OCI-LY1 (cell line): ENCODE data around the gene AGPS.

Experiments
- H2AFZ ChIP-seq: fragments of 200-600 bp; sonication (generic), shearing (Covaris generic); 2 replicates; pipeline ENCODE4 v1.6.0; 2014; ENCODE audit warnings: antibody characterized with exemption, mild to moderate bottlenecking, low read length
- H3F3A ChIP-seq: fragments of 200-600 bp; sonication (generic), shearing (Covaris generic); 2 replicates; pipeline ENCODE4 v1.6.0; 2014; ENCODE audit warnings: mild to moderate bottlenecking, antibody characterized with exemption, low read length, moderate library complexity; ENCODE audit not compliant: insufficient read depth
- H3K27ac ChIP-seq: fragments of 200-600 bp; sonication (generic); 2 replicates; pipeline ENCODE4 v1.5.1; 2014; ENCODE audit warnings: low read length, mixed run types, mild to moderate bottlenecking, low read depth; ENCODE audit not compliant: poor library complexity, severe bottlenecking
- H3K27me3 ChIP-seq: fragments of 200-600 bp; sonication (generic); 2 replicates; pipeline ENCODE4 v1.6.0; 2014; ENCODE audit warnings: antibody characterized with exemption, mild to moderate bottlenecking, low read length, moderate library complexity; ENCODE audit not compliant: insufficient read depth
- H3K36me3 ChIP-seq: fragments of 200-600 bp; sonication (generic); 2 replicates; pipeline ENCODE4 v1.6.1; 2014; ENCODE audit warnings: mild to moderate bottlenecking, antibody characterized with exemption, low read length, moderate library complexity, mixed read lengths; ENCODE audit not compliant: insufficient read depth
- H3K4me1 ChIP-seq: fragments of 200-600 bp; sonication (generic); 2 replicates; pipeline ENCODE4 v1.5.1; 2014; ENCODE audit warnings: mild to moderate bottlenecking, low read length, moderate library complexity; ENCODE audit not compliant: insufficient read depth, severe bottlenecking
- H3K4me2 ChIP-seq: fragments of 200-600 bp; sonication (generic), shearing (Covaris generic); 2 replicates; pipeline ENCODE4 v1.6.1; 2014; ENCODE audit warnings: low read length
- H3K4me3 ChIP-seq: fragments of 200-600 bp; sonication (generic); 2 replicates; pipeline ENCODE4 v1.5.1; 2014; ENCODE audit warnings: low read length, low read depth, mild to moderate bottlenecking, mixed read lengths; ENCODE audit not compliant: poor library complexity, severe bottlenecking
- H3K79me2 ChIP-seq: fragments of 200-600 bp; shearing (Covaris generic); 2 replicates; pipeline ENCODE4 v1.6.1; 2016; ENCODE audit warnings: mixed run types, low read length, mixed read lengths; ENCODE audit not compliant: insufficient read depth
- H3K9ac ChIP-seq: fragments of 200-600 bp; sonication (generic), shearing (Covaris generic); 2 replicates; pipeline ENCODE4 v1.6.1; 2014; ENCODE audit warnings: mild to moderate bottlenecking, low read length, mixed read lengths
- H3K9me2 ChIP-seq: fragments of 200-600 bp; sonication (generic), shearing (Covaris generic); 2 replicates; pipeline ENCODE4 v1.6.1; 2014; ENCODE audit warnings: low read depth, mild to moderate bottlenecking, low read length, mixed read lengths
- H3K9me3 ChIP-seq: fragments of 200-600 bp; shearing (Covaris generic); 2 replicates; pipeline ENCODE4 v1.6.1; 2014; ENCODE audit warnings: low read length, mixed read lengths
- H4K20me1 ChIP-seq: fragments of 200-600 bp; sonication (generic), shearing (Covaris generic); 2 replicates; pipeline ENCODE4 v1.6.0; 2016; ENCODE audit warnings: mild to moderate bottlenecking, low read length; ENCODE audit not compliant: insufficient read depth
- CTCF ChIP-seq: fragments of 200-600 bp; sonication (generic), shearing (Covaris generic); IDR thresholded peaks from 2 replicates; pipeline ENCODE4 v1.5.1; 2017; ENCODE audit warnings: mild to moderate bottlenecking, antibody characterized with exemption, low read length, moderate library complexity, mixed read lengths
- EZH2 ChIP-seq: fragments of 200-600 bp; sonication (generic), shearing (Covaris generic); IDR thresholded peaks from 2 replicates; pipeline ENCODE4 v1.8.0; 2017; ENCODE audit warnings: borderline replicate concordance, mixed run types, mild to moderate bottlenecking, antibody characterized with exemption, low read length, moderate library complexity, mixed read lengths

AGPS gene

GRCh38 chr2:177542396-177542795 is 149.8 kb downstream of the AGPS start:
- Histone ChIP-seq H3K79me2 (no peaks in the 10 kb centered on the region), H3K4me2 (no peak overlapping the region), H3K9ac (no peak overlapping the region), H3K27ac (no peak overlapping the region), H3K9me3 (no peaks in the 10 kb centered on the region), H3F3A (no peaks in the 10 kb centered on the region), H3K9me2 (no peaks in the 10 kb centered on the region), H3K27me3 (no peaks in the 10 kb centered on the region), H3K4me1 (peaks cover 8% of the 10 kb centered on the region), H2AFZ (no peak overlapping the region), H3K36me3 (peaks cover 4% of the 10 kb centered on the region; the same call in 1 of the 2 replicates), H3K4me3 (no peak overlapping the region), H4K20me1 (no peaks in the 10 kb centered on the region)
- TF ChIP-seq CTCF, result no peak
- no peak for TF ChIP-seq EZH2

- no peak overlapping the region for H3K4me2 ChIP-seq
- H3K9me3 ChIP-seq, result no peaks in the 10 kb centered on the region
- no peak overlapping the region for H3K9ac ChIP-seq
- H4K20me1 ChIP-seq, result no peaks in the 10 kb centered on the region
- H3K9me2 ChIP-seq, result no peaks in the 10 kb centered on the region
- no peaks in the 10 kb centered on the region for H3K27me3 ChIP-seq
- peaks cover 8% of the 10 kb centered on the region for H3K4me1 ChIP-seq
- H3K4me3 ChIP-seq, result no peak overlapping the region
- no peaks in the 10 kb centered on the region for H3K79me2 ChIP-seq
- H2AFZ ChIP-seq, result no peak overlapping the region
- TF ChIP-seq EZH2 (no peak), CTCF (no peak)
- no peaks in the 10 kb centered on the region for H3F3A ChIP-seq
- H3K27ac ChIP-seq, result no peak overlapping the region
- H3K36me3 ChIP-seq, result peaks cover under 1% of the 10 kb centered on the region; the same call in 1 of the 2 replicates
Observed at GRCh38 chr2:177543007-177543760, 150.6 kb downstream of the AGPS start.

- Histone ChIP-seq H3K4me2 (no peak overlapping the region), H3K4me3 (no peak overlapping the region), H3K27ac (no peak overlapping the region), H3F3A (no peaks in the 10 kb centered on the region), H2AFZ (no peak overlapping the region), H3K4me1 (peaks cover 14% of the 10 kb centered on the region), H3K79me2 (no peaks in the 10 kb centered on the region), H3K36me3 (no peaks in the 10 kb centered on the region), H3K9ac (no peak overlapping the region), H4K20me1 (no peaks in the 10 kb centered on the region), H3K9me2 (no peaks in the 10 kb centered on the region), H3K27me3 (no peaks in the 10 kb centered on the region), H3K9me3 (no peaks in the 10 kb centered on the region)
- TF ChIP-seq EZH2, result no peak
- no peak for TF ChIP-seq CTCF
Observed at GRCh38 chr2:177545143-177545542, 152.6 kb downstream of the AGPS start.
